ENCODE data around the gene PHETA1.
"Not testable (repeated sequence)": the region's sequence is repeated elsewhere in the genome, so short reads cannot be mapped to it uniquely, and the experiment has no call there.

The PHETA1 gene

DNA sequence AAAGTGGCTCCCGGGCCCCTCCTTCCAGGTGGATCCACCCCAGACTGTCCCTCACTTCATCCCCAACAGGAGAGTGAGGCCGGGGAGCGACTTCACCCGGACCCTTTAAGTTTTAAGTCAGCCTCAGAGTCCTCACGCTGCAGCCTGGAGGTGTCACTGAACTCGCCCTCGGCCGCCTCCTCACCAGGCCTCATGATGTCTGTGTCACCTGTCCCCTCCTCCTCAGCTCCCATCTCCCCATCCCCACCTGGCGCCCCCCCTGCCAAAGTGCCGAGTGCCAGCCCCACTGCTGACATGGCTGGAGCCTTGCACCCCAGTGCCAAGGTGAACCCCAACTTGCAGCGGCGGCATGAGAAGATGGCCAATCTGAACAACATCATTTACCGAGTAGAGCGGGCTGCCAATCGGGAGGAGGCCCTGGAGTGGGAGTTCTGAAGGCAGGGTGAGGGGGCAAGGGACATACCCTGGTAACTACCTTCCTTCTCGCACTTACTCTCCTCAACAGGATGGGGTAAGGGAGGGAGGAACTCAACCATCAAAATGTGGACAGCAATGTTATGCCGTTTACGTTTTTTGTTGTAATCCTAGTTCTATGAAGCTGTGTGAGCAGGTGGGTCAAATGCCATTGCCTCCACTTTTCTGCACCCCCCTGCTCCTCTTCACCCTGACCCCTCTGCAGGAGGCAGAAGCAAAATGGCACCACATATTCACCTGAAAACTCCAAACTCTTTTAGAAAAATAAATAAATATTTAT lies 20.8 kb downstream of the PHETA1 start:
- DNase-seq = no peak

DNA sequence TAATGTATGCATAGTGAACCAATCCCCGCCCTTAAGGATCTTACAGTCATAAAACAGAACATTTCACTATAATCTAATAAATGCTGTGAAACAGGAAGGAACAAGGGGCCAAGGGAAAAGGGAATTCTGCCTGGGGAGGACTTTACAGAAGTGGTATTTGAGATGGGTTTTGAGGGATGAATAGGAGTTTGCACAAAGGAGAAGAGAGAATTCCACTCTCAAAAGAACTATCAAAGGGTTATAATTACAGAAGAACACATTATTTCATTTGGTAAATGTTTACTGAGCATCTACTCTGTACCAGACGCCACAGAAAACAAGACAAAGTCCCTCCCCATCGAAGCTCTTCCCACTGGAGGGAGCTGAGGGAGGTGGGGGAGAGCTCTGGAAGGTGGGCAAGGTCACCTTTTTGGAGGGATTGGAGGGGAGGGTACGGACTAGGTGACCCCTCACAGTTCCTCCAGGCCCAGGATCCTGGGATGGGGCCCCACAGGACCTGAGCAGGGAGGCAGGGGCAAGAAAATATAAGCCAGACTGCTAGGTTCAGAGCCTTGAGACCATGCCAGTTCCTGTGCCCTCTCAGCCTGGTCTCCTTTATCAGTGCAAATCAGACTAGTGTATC lies 24.5 kb downstream of the PHETA1 start:
- no peak for DNase-seq

DNA sequence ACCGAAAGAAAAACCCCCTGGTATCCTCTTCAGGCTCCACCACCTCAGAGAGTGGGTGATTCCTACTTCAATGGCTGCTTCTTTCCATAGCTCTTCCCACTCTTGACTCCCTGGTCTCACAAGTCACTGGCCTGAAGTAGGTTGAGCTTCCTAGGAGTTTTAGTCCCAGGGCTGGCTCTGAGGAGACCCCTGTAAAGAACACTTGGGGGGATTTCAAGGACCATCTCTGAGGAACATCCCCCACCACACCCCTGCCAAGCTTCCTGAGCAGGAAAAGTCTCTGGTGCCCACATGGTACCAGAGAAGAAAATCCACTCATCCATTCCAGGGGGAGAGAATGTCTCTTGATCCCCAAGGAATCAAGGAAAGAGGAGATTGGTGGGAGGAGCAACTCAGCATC lies 25.7 kb downstream of the PHETA1 start:
- DNase-seq = no peak

DNA sequence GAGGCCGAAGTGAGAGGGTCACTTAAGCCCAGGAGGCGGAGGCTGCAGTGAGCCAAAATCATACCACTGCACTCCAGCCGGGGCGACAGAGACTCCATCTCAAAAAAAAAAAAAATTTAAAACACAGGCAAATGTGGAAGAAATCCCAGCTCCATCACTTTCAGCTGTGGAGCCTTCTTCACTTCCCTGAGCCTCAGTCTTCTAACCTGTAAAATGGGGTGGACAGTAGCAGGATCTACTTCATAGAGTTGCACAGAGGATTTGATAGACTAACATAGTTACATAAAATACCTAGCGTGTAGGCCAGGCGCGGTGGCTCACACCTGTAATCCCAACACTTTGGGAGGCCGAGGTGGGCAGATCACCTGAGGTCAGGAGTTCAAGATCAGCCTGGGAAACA lies 26.5 kb downstream of the PHETA1 start:
- DNase-seq = no peak

DNA sequence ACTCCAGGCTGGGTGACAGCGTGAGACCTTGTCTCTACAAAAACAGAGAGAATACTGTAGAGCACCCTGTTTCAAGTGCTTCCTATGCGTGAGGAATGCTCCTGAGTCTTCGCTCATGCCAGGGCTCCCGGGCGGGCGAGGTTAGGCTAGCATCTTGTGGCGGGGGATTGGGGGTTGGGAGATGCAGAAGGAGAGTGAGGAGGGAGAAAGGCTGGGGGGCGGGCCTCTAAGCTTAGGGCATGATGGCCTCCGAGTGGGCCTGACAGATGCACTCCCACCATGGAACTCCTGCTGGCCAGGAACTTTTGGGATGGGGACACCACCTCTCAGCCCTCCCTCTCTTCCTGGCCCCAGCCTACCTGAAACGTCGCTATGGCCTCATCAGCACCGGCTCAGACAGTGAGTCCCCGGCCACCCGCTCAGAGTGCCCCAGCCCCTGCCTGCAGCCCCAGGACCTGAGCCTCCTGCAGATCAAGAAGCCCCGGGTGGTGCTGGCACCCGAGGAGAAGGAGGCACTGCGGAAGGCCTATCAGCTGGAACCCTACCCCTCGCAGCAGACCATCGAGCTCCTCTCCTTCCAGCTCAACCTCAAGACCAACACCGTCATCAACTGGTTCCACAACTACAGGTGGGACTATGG lies 27.3 kb downstream of the PHETA1 start:
- DNase-seq = no peak

DNA sequence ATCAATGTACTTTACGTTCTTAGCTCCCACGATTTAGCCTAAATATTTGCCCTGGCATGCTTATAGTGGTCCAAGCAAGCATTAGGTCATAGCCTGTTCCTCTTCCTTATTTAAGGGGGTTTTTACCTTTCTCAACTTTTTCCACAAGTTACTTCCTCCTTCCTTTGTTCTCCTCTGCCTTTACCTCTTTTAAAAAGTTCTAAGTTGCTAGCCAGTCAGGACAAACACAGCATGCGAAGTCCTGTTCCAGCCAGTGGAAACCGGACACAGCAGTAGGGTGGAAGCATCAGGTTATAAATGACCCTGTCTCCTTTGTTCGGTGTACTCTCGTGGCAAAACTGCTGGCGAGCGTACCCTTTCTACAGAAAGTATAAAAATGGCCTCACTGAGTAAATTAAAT lies 28.2 kb downstream of the PHETA1 start:
- DNase-seq = not testable (repeated sequence)

DNA sequence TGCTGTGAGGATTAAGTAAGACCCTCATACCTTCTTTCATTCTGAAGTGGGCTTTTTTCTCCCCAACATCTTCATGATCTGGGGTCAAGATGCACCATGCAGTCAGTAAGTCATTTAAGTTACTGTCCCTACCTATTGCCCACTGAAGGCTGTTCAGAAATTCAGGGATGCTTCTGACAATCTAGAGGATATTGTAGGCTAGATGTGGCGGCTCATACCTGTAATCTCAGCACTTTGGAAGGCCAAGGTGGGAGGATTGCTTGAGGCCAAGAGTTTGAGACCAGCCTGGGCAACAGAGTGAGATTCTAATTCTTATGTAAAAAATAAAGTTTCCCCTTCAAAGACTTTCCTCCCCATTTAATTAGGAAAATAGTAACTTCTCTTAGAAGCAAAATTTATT lies 28.7 kb downstream of the PHETA1 start:
- no peak for DNase-seq

DNA sequence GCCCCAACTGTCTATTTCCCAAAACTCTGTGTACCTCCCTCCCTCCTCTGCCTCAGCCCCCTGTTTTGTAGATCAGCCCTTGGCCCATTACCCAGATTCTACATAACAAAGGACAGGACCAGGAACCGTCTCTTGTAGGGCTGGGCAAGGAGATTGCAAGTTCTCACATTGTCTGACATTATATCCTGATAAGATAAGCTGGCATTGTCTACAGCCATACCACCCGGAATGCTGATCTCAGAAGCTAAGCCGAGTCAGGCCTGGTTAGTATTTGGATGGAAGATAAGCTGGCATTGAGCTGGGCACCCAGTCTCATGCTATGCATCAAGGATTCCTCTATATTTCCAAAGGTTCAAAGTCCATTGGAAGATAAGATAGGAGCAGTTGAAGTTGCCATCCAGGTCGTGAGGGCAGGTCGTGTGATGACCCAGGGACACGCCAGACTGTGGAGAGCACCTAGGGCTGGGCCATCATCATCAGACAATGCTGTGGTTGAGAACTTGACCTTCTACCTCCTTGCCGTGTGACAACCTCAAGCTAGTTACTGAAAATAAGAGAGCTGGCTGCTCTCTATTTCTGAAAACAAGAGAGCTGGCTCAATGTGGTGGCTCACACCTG lies 29.5 kb downstream of the PHETA1 start:
- no peak for DNase-seq

DNA sequence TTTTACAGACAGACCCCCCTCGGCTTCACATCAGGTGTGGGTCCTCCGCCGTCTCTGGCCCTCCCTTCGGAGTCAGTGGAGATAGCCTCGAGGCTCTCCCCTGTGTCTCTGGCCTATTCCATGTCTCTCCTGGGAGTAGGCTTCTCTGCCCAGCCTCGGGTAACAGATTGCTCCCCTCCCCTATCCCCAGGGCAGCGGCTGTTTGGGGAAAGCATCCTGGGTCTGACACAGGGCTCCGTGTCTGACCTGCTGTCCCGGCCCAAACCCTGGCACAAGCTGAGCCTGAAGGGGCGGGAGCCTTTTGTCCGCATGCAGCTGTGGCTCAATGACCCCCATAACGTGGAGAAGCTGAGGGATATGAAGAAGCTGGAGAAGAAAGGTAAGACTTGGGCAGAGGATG lies 30.8 kb downstream of the PHETA1 start:
- DNase-seq = no peak

DNA sequence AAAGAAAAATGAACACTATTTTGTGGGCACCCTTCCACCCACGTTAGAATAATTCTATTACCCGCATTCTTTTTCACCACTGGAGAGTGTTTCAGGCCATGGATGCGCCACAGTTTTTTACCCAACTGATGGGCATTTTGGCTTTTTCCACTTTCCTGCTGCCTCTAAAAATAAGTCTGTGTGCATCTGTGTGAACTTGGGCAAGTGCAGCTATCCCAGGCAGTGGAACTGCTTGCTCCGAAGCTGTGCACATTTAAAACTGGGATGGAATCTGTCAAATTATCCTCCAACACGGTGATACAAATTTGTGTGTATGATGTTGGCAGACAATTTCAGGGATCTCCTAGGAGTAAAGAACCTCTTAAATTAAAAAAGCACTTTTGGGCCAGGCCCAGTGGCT lies 31.5 kb downstream of the PHETA1 start:
- no peak for DNase-seq

DNA sequence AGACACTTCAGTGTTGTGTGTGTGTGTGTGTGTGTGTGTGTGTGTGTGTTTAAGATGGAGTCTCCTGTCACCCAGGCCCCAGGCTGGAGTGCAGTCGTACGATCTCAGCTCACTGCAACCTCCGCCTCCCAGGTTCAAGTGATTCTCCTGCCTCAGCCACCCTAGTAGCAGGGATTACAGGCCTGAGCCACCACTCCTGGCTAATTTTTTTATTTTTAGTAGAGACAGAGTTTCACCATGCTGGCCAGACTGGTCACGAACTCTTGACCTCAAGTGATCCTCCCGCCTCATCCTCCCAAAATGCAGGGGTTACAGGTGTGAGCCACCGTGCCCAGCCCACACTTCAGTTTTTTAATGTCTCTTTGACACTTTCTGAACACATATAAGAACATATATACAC lies 32.5 kb downstream of the PHETA1 start:
- DNase-seq = not testable (repeated sequence)

DNA sequence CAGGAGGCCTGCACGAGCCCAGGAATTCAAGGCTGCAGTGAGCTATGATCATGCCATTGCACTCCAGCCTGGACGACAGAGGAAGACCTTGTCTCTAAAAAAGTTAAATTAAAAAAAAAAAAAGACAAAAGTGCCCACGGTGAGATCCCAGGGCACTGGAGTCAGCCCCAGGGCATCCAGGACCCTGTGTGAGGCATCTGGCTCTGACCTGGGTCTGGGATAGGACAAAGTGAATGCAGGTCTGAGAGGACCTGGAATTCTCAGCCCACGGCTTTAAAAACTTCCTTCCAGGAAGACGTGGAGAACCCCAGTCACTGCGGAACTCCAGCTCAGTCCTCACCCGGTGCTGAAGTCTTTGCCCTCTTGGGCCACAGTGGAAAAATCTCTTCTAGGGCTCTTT lies 33.1 kb downstream of the PHETA1 start:
- no peak for DNase-seq

DNA sequence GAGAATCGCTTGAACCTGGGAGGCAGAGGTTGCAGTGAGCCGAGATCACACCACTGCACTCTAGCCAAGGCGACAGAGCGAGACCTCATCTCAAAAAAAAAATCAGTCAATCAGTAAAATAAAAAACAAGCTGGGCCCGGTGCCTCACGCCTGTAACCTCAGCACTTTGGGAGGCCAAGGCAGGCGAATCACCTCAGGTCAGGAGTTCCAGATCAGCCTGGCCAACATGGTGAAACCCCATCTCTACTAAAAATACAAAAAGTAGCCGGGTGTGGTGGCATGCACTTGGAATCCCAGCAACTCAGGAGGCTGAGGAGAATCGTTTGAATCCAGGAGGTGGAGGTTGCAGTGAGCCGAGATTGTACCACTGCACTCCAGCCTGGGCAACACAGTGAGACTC lies 33.6 kb downstream of the PHETA1 start:
- DNase-seq = not testable (repeated sequence)

DNA sequence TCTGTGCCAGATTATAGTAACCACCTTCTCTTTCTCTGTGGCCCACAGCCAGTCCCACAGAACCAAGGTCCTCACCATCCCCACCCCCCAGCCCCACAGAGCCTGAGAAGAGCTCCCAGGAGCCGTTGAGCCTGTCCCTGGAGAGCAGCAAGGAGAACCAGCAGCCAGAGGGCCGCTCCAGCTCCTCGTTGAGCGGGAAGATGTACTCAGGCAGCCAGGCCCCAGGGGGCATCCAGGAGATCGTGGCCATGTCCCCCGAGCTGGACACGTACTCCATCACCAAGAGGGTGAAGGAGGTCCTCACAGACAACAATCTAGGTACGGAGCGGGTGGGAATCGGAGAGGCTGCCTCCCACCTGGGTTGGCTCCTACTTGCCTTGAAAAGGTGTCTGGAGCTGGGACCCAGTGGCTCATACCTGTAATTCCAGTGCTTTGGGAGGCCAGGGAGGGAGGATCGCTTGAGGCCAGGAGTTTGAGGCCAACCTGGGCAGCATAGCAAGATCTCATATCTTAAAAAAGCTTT lies 34.4 kb downstream of the PHETA1 start:
- DNase-seq = no peak

DNA sequence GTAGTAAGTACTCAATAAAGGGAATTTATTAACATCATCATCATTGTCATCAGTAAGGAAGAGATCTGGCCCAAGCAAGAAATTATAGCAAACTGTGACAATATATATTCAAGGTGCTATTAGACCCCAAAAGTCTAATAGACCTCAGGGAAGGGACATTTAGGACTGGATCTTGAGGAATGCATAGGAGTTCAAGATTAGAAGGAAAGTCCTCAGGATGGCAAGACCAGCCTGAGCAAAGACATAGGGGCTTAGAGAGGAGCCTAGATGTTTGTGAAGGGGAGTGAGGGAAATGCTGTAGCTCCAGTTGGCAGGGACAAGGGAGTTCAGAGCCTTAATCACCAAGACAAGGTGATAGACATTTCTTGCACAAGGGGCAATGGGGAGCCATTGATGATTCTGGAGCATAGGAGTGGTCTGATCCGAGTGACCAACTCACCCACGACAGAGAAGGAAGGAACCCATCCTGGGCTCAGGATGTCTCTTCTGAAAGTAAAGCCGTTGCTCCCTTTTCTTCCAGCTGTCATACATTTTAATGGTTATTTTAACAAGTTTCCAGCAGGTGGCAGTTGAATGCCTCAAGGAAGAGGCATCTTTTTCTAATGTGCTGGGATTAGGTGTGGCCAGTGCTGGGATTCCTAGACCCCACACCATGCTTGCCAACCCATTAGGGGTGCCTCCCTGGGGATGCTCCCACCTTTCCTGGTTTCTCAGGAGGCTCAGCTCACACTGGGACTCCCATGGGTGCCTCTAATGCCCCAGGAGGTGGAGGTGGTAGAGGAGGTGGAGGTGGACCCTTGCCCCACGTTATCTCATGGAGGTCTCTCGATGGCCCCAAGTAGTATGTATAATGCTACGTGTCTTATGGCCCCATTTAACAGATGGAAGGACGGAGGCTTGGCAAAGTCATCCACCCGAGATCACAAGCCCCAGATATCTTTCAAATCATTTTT lies 37.8 kb downstream of the PHETA1 start:
- no peak for DNase-seq

DNA sequence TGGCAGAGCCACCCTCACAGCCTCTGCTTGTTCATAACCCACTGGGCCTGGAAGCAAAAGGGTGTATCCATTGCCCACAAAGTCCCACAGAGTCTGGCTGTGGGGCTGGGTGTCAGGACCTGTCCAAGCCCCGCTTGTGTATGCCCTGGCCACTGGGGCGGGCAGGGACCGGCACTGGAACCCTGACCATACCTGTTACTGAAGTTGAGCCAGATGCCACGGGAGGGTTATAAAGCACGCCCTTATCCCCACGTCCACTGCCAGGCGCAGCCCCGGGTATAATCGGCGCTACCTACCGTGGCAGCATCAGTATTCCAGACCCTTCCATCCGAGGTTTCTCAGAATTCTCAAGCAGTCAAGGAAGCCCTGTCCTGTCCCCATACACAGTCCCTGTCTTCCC lies 40.8 kb downstream of the PHETA1 start:
- DNase-seq = no peak

DNA sequence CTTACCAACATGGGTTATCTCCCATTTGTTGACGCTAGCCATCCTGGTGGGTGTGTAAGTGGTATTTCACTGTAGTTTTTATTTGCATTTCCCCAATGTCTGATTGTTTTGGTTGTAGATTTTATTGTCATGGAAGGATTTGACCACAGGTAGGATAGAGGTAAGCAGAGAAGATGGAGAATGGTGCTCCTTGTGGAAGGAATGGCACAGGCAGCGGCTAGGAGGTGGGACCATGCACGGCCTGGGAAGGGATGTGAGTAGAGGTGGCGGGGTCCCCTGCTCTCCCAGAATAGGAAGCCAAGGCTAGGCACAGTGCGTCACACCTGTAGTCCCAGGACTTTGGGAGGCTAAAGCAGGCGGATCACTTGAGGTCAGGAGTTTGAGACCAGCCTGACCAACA lies 41.4 kb downstream of the PHETA1 start:
- no peak for DNase-seq

DNA sequence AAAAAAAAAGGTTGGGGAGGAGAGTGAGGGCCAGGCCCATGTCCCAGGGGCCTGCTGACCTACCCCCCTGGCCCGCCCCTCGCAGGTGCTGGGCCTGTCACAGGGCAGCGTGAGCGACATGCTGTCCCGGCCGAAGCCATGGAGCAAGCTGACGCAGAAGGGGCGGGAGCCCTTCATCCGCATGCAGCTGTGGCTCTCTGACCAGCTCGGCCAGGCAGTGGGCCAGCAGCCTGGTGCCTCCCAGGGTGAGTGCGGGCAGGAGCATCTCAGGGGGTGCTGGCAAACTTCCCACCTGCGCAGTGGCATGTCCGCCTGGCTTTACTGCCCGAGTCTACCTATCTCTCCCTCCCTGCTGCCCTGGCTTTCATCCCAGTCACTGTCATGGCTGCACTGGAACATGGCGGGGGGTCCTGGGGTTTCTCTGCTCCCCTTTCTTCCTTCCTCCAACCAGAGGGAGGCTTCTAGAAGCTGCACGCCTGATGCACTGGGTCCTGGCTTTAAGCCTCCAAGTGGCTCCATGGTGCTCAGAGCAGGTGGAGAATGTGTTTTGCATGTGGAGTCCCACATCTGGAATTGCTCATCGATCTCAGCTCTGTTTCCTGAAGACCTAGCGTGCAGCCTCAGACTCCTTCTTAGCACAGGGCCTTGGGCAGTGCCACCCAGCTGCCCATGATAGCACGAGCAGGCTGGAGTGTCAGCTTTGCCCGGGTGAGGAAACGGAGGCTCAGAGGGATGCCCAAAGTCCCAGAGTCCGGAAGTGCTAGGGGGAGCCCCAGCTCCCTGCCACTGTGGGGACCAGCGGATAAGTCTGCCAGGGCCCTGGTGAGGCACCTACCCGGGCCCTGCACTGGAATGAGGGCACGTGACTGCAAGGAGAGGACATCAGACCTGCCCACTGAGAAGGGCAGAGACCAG lies 46.3 kb downstream of the PHETA1 start:
- no peak for DNase-seq

DNA sequence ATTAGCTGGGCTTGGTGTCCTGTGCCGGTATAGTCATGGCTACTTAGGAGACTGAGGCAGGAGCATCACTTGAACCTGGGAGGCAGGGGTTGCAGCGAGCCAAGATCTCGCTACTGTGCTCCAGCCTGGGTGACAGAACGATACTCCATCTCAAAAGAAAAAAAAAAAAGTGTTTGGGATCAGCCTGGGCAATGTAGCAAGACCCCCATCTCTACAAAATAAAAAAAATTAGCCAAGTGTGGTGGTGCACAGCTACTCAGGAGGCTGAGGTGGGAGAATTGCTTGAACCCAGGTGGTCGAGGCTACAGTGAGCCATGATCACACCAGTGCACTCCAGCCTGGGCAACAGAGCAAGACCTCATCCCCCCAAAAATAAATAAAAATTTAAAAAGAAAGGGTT lies 47.6 kb downstream of the PHETA1 start:
- DNase-seq = no peak

DNA sequence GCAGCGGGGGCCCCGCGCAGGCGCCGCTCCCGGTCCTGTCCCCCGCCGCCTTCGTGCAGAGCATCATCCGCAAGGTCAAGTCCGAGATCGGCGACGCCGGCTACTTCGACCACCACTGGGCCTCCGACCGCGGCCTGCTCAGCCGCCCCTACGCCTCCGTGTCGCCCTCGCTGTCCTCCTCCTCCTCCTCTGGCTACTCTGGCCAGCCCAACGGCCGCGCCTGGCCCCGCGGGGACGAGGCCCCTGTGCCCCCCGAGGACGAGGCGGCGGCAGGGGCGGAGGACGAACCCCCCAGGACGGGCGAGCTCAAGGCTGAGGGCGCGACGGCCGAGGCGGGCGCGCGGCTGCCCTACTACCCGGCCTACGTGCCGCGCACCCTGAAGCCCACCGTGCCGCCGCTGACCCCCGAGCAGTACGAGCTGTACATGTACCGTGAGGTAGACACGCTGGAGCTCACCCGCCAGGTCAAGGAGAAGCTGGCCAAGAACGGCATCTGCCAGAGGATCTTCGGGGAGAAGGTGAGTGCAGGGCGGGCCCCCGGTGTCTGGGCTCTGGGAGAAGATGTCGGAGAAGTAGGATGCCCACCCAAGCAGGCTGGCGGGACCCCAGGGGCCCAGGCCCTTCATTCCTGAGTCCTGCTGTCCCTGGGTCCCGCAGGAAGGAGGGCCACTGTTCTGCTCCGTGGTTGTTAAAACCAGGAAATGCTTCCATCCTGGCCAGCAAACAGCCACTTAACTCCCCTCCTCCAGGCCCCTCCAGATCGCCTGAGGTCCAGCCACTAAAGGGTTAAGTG lies 48.4 kb downstream of the PHETA1 start:
- no peak for DNase-seq
